CD4-positive, alpha-beta memory T cell (primary cell): ENCODE results near the gene TTC7B. TPM values are rescaled to one million over a fixed set of nuclear protein-coding genes. Genes with fewer than 3 reads are reported as not detected.

Experiments
- CTCF ChIA-PET: fragments of 350-600 bp; sonication (Branson Sonifier 250); formaldehyde crosslinking; loops from one replicate; lab custom pipeline; 2021; ENCODE audit warnings: inconsistent platforms; ENCODE audit not compliant: partially characterized antibody; lab: Charles Lee
- POLR2A ChIA-PET: fragments of 350-600 bp; sonication (Branson Sonifier 250); formaldehyde crosslinking; loops from one replicate; lab custom pipeline; 2021; ENCODE audit not compliant: partially characterized antibody; lab: Charles Lee
- DNase-seq, 5 donors: peaks; one replicate each; pipeline versions ENCODE4 v3.0.0 to v3.0.0-alpha.2; 2020 to 2022; ENCODE audit warnings: mixed read lengths in 1 of 5
- H3K27ac ChIP-seq: one replicate; pipeline ENCODE4 v1.7.0; 2013; ENCODE audit warnings: low read depth, low read length
- H3K27me3 ChIP-seq: 2 replicates; pipeline ENCODE4 v1.7.0; 2013; ENCODE audit warnings: mild to moderate bottlenecking, low read length, moderate library complexity; ENCODE audit not compliant: insufficient read depth
- H3K36me3 ChIP-seq: 2 replicates; pipeline ENCODE4 v1.7.0; 2013; ENCODE audit warnings: mild to moderate bottlenecking, low read length, moderate library complexity; ENCODE audit not compliant: insufficient read depth
- H3K4me1 ChIP-seq: 2 replicates; pipeline ENCODE4 v1.7.0; 2013; ENCODE audit warnings: mild to moderate bottlenecking, low read length, moderate library complexity; ENCODE audit not compliant: insufficient read depth
- H3K4me3 ChIP-seq, 2 donors: one replicate each; pipeline ENCODE4 v1.7.0; 2013; ENCODE audit warnings: low read length in 2 of 2, mild to moderate bottlenecking in 1 of 2
- H3K9me3 ChIP-seq, 2 donors: one replicate each; pipeline ENCODE4 v1.7.0; 2013; ENCODE audit warnings: low read length in 2 of 2, control low read depth in 1 of 2; ENCODE audit not compliant: control insufficient read depth in 1 of 2
- H3K27ac Mint-ChIP-seq, 7 donors: one replicate each; pipeline ENCODE4 v1.8.0; 2020 to 2021; ENCODE audit warnings: mixed read lengths in 7 of 7, mild to moderate bottlenecking in 6 of 7, inconsistent platforms in 3 of 7, moderate library complexity in 3 of 7
- H3K27me3 Mint-ChIP-seq, 2 donors: one replicate each; pipeline ENCODE4 v1.8.0; 2020 to 2021; ENCODE audit warnings: mixed read lengths in 2 of 2
- H3K36me3 Mint-ChIP-seq, 2 donors: one replicate each; pipeline ENCODE4 v1.8.0; 2020 to 2021; ENCODE audit warnings: mixed read lengths in 2 of 2, inconsistent platforms in 1 of 2, mild to moderate bottlenecking in 1 of 2
- H3K4me1 Mint-ChIP-seq, 4 donors: one replicate each; pipeline ENCODE4 v1.8.0; 2020 to 2021; ENCODE audit warnings: mixed read lengths in 4 of 4, mild to moderate bottlenecking in 1 of 4
- H3K4me3 Mint-ChIP-seq, 8 donors: one replicate each; pipeline ENCODE4 v1.8.0; 2020 to 2021; ENCODE audit warnings: mixed read lengths in 8 of 8, mild to moderate bottlenecking in 7 of 8, moderate library complexity in 6 of 8, inconsistent platforms in 3 of 8
- H3K9me3 Mint-ChIP-seq, 8 donors: one replicate each; pipeline ENCODE4 v1.8.0; 2020 to 2021; ENCODE audit warnings: mixed read lengths in 8 of 8, mild to moderate bottlenecking in 5 of 8, inconsistent platforms in 3 of 8, moderate library complexity in 1 of 8
- intact Hi-C: fragments of 100-400 bp; cut with micrococcal nuclease; formaldehyde crosslinking; loops from one replicate; pipeline ENCODE4 v1.15.1; 2023
- polyA plus RNA-seq, 2 donors: library from polyadenylated mRNA; unstranded; fragments of 300-500 nt; fragmentation: Illumina TruSeq; gene quantifications; one replicate each; pipeline ENCODE4 v1.2.3, GENCODE V29; 2021
- total RNA-seq, 2 experiments: library from RNA; stranded (reverse); gene quantifications; one replicate each; pipeline ENCODE4 v1.2.3, GENCODE V29; 2021

TTC7B gene
- total and polyA plus RNA-seq, 4 experiments from 2014 or later = 0.30 to 1.9 (median 1.5) TPM; not detected in 1

DNA sequence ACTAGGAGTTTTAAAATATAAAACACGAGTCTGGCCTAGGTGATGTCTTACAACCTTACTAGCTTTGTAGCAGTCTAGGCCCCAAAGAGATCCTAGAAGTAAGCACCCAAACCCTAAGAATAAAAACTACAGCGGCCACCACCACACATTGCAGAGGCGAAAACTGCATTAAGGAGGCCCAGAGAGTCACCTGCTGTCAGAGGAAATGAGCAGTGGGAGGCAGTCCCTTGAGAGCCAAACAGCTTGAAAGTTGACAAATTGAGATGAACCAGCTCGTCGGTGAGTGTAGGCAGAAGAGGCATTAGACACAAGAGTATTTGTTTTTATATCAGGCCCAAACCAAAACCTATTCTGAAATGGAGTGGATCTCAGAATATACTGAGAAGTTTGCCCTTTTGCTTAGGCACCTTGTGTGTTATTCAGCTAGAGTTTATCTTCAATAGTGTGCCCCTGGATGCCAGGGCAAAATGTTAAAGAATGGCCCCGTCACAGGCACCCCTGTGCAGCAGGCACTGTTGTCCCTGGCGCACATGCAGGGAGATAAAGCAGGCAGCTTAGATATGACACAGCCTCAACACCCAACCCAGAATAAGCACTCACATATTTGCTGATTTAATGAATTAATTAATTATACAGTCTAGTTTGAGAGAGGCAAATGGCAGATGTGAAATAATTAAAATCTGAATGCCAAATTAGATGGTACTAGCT, 56.7 kb downstream of the TTC7B start:
- Mint-ChIP-seq H3K27me3 (peaks cover 3 to 8% of the 10 kb centered on the region in 2 donors), H3K9me3 (peaks cover 3 to 25% (median 17%) of the 10 kb centered on the region in 8 donors), H3K27ac (peak overlapping the region; percentile 68 to 94 (median 77)), H3K4me3 (peak overlapping the region in 6 of 8 donors; percentile 31 to 84 (median 83)), H3K36me3 (peaks cover 7 to 9% of the 10 kb centered on the region in 2 donors), H3K4me1 (peaks cover 7 to 23% (median 12%) of the 10 kb centered on the region in 4 donors)
- no peaks in the 10 kb centered on the region for H3K9me3 ChIP-seq
- H3K4me1 ChIP-seq = peaks cover 18% of the 10 kb centered on the region
- CTCF ChIA-PET = interaction anchor here (0.8 to 3.6 kb wide), 23 partner anchors 9 to 502 kb away, joined by 3 to 26 read pairs (median 5); partner anchors contain the start of genes NRDE2 and TTC7B
- no peaks in the 10 kb centered on the region for H3K27me3 ChIP-seq
- POLR2A ChIA-PET = interaction anchor here (0.5 to 4.4 kb wide), 12 partner anchors 9 to 1362 kb away, joined by 3 to 56 read pairs (median 4); partner anchors contain the start of genes CALM1, CPSF2, NDUFB1 and NRDE2
- intact Hi-C loops = loop anchor here (2.0 to 10.0 kb wide), 3 partner anchors 303 to 1347 kb away; partner anchors contain the start of genes ATXN3, EFCAB11, RPS6KA5 and TDP1
- peak in 1 of 5 donors; percentile 43 for DNase-seq
- no peak overlapping the region for H3K4me3 ChIP-seq
- H3K36me3 ChIP-seq = no peaks in the 10 kb centered on the region
- peak overlapping the region; percentile 55 for H3K27ac ChIP-seq

DNA sequence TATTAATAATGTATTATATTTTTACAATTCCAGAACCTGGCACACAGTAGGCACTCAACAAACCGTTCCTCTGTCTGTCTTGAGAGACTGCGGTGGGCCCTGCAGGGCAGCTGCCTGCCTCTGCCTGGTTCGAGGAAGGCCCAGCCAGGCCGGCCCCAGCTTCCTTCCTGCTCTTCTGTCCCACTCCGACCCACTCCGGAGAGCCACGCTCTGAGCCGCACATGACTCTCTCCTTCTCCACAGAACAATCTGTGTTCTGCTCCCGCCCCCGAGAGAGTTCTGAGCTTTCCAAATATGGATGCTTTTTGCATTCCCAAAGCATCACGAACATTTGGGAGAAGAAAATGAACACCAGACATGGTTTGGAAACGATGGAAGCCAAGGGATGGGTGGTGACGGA, 57.3 kb downstream of the TTC7B start:
- Histone ChIP-seq H3K4me3 (peak overlapping the region in 1 of 2 donors; percentile 68), H3K36me3 (no peaks in the 10 kb centered on the region), H3K27ac (peak overlapping the region; percentile 55), H3K4me1 (peaks cover 18% of the 10 kb centered on the region), H3K27me3 (no peaks in the 10 kb centered on the region), H3K9me3 (no peaks in the 10 kb centered on the region)
- intact Hi-C loops = loop anchor here (1.0 to 10.0 kb wide), 7 partner anchors 62 to 1348 kb away; partner anchors contain the start of genes ATXN3, EFCAB11, RPS6KA5 and TDP1
- peaks cover 3 to 7% of the 10 kb centered on the region in 2 donors for H3K27me3 Mint-ChIP-seq
- peaks cover 7 to 9% of the 10 kb centered on the region in 2 donors for H3K36me3 Mint-ChIP-seq
- DNase-seq = peak in 1 of 5 donors; percentile 5
- H3K4me3 Mint-ChIP-seq = peak overlapping the region; percentile 80 to 84 (median 83)
- H3K27ac Mint-ChIP-seq = peak overlapping the region; percentile 71 to 94 (median 89)
- ChIA-PET CTCF (interaction anchor here (1.0 to 3.6 kb wide), 23 partner anchors 9 to 501 kb away, joined by 3 to 26 read pairs (median 5); partner anchors contain the start of genes CALM1 and NRDE2), POLR2A (interaction anchor here (0.5 to 4.4 kb wide), 17 partner anchors 10 to 1363 kb away, joined by 3 to 56 read pairs (median 4); partner anchors contain the start of genes CALM1, CPSF2, NDUFB1 and NRDE2)
- peaks cover 7 to 23% (median 12%) of the 10 kb centered on the region in 4 donors for H3K4me1 Mint-ChIP-seq
- peaks cover 3 to 21% (median 14%) of the 10 kb centered on the region in 8 donors for H3K9me3 Mint-ChIP-seq

DNA sequence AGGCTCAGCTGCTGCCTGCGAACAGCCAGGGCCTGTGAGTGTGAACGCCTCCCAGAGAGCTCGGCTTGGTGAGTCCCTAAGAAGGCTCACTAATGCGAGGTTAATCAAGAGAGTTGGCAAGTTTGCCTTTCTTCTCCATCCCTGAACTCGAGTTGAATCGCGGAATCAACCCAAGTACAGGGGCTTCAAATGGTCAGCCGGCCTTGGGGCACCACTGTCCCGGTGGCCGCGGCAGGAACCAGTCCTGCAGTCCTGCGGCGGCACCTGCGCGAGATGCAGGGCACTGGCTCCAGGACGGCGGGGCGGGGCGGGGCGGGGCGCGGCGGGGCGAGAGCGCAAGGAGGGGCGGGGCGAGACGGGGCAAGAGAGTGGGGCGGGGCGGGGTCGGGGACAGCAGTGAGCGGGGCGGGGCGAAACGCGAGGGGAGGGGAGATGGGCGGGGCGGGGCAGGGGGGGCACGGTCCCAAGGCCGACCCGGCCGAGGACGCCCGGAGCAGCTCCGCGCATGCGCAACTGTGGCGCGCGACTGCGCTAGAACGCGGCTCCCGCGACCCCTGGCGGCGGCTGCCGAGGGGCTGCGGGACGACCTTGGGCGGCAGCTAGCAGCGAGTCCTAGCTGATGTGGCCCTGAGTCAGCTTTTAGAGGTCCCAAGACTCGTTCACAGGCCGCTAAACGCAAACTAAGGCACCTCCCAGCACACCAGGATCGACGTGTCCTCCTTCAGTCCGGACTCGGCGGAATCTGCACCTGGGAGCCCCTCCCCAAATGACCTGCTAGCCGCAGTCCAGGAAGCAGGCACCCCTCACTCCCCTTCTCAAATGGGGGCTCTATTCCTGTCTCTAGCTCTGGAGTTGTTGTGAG, 58.0 kb downstream of the TTC7B start:
- peak; percentile 88 to 95 (median 93) for DNase-seq
- peak overlapping the region; percentile 58 to 69 for H3K4me3 ChIP-seq
- H3K36me3 ChIP-seq = no peaks in the 10 kb centered on the region
- Mint-ChIP-seq H3K4me1 (peaks cover 7 to 23% (median 12%) of the 10 kb centered on the region in 4 donors), H3K4me3 (peak overlapping the region; percentile 86 to 94 (median 88)), H3K36me3 (peaks cover 6 to 7% of the 10 kb centered on the region in 2 donors), H3K9me3 (peaks cover 3 to 16% (median 10%) of the 10 kb centered on the region in 8 donors), H3K27ac (peak overlapping the region; percentile 87 to 96 (median 94)), H3K27me3 (peaks cover 3 to 5% of the 10 kb centered on the region in 2 donors)
- H3K27ac ChIP-seq = peak overlapping the region; percentile 55
- intact Hi-C loops = loop anchor here (1.0 to 10.0 kb wide), 7 partner anchors 61 to 1349 kb away; partner anchors contain the start of genes ATXN3, EFCAB11, RPS6KA5 and TDP1
- peaks cover 18% of the 10 kb centered on the region for H3K4me1 ChIP-seq
- ChIA-PET POLR2A (interaction anchor here (0.5 to 4.4 kb wide), 24 partner anchors 9 to 1363 kb away, joined by 3 to 56 read pairs (median 5); partner anchors contain the start of genes CALM1, CPSF2, NDUFB1 and NRDE2), CTCF (interaction anchor here (0.7 to 3.6 kb wide), 29 partner anchors 10 to 819 kb away, joined by 3 to 26 read pairs (median 4); partner anchors contain the start of genes CALM1 and NRDE2)
- no peaks in the 10 kb centered on the region for H3K9me3 ChIP-seq
- H3K27me3 ChIP-seq = no peaks in the 10 kb centered on the region

DNA sequence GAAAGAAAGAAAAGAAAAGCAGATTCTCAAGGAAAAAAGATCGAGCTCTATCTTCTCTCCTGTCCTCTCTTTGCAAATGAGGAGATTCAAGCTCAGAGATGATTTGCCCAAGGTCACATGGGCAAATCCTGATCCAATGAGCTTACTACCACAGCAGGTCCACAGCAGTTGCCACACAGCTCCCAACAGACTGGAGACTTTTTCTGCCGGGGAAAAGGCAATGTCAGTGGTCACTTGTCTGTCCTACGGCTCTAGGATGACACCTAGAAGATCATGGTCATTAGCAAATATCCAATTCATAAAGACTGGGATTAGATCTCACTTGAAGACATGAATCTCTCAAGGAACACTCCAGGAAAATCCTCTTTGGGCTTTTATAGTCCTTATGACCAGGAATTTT, 58.8 kb downstream of the TTC7B start:
- intact Hi-C loops = loop anchor here (5.0 to 10.0 kb wide), 2 partner anchors 305 to 803 kb away; partner anchors contain the start of genes EFCAB11, RPS6KA5 and TDP1
- peaks cover 18% of the 10 kb centered on the region for H3K4me1 ChIP-seq
- peak overlapping the region; percentile 15 to 69 for H3K4me3 ChIP-seq
- H3K36me3 ChIP-seq = no peaks in the 10 kb centered on the region
- H3K36me3 Mint-ChIP-seq = peaks cover 2 to 4% of the 10 kb centered on the region in 2 donors
- peak overlapping the region; percentile 71 to 96 (median 92) for H3K27ac Mint-ChIP-seq
- H3K27me3 ChIP-seq = no peaks in the 10 kb centered on the region
- ChIA-PET CTCF (interaction anchor here (0.7 to 3.6 kb wide), 11 partner anchors 11 to 456 kb away, joined by 3 to 26 read pairs (median 4); partner anchors contain the start of gene CALM1), POLR2A (interaction anchor here (0.6 to 4.4 kb wide), 15 partner anchors 8 to 1283 kb away, joined by 3 to 56 read pairs (median 5); partner anchors contain the start of genes CALM1, PPP4R3A, PSMC1 and TDP1)
- H3K9me3 ChIP-seq = no peaks in the 10 kb centered on the region
- no peak for DNase-seq
- H3K4me1 Mint-ChIP-seq = peaks cover 7 to 23% (median 12%) of the 10 kb centered on the region in 4 donors
- H3K27me3 Mint-ChIP-seq = peaks cover 1 to 3% of the 10 kb centered on the region in 2 donors
- H3K27ac ChIP-seq = peak overlapping the region; percentile 45
- H3K9me3 Mint-ChIP-seq = peaks cover 0 to 7% (median 2%) of the 10 kb centered on the region in 8 donors
- peak overlapping the region; percentile 86 to 94 (median 88) for H3K4me3 Mint-ChIP-seq

- CTCF ChIA-PET = interaction anchor here (1.3 to 2.3 kb wide), 2 partner anchors 357 to 562 kb away, joined by 3 to 12 read pairs; no protein-coding TSS in a partner anchor
- no peak overlapping the region for H3K4me3 ChIP-seq
- no peaks in the 10 kb centered on the region for H3K27me3 ChIP-seq
- Mint-ChIP-seq H3K4me3 (peak overlapping the region in 5 of 8 donors; percentile 87 to 94 (median 90)), H3K9me3 (peaks cover 0 to 2% (median 0%) of the 10 kb centered on the region in 8 donors), H3K4me1 (peaks cover 7 to 23% (median 12%) of the 10 kb centered on the region in 4 donors), H3K27me3 (peaks cover 0 to 3% of the 10 kb centered on the region in 2 donors), H3K36me3 (peaks cover 0 to 3% of the 10 kb centered on the region in 2 donors), H3K27ac (peak overlapping the region in 4 of 7 donors; percentile 7 to 95 (median 66))
- no peaks in the 10 kb centered on the region for H3K36me3 ChIP-seq
- POLR2A ChIA-PET = interaction anchor here (0.6 to 4.4 kb wide), 7 partner anchors 12 to 1283 kb away, joined by 3 to 56 read pairs (median 5); partner anchors contain the start of genes CALM1, PPP4R3A and TRIP11
- H3K27ac ChIP-seq = no peak overlapping the region
- H3K9me3 ChIP-seq = no peaks in the 10 kb centered on the region
- peaks cover 18% of the 10 kb centered on the region for H3K4me1 ChIP-seq
- DNase-seq = no peak
- intact Hi-C loops = loop anchor here (5.0 to 10.0 kb wide), 2 partner anchors 305 to 802 kb away; partner anchors contain the start of genes EFCAB11, RPS6KA5 and TDP1
These were observed 59.4 kb downstream of the TTC7B start for GRCh38 chr14:90756755-90757345.
